Lower leg skin (tissue), 3 donors: ENCODE results near the gene GNB1L.

Experiments used
- POLR2A ChIP-seq, 2 donors: fragments of 450-650 bp; IDR thresholded peaks; one replicate each; pipeline ENCODE4 v1.6.1; 2016 to 2017; ENCODE audit warnings: antibody characterized with exemption in 2 of 2, mild to moderate bottlenecking in 1 of 2, moderate library complexity in 1 of 2
- TF ChIP-seq, protein P1 (sequence below), 3 donors: fragments of 450-650 bp; IDR thresholded peaks; one replicate each; pipeline ENCODE4 v1.5.1; 2016; ENCODE audit warnings: antibody characterized with exemption in 3 of 3, mild to moderate bottlenecking in 3 of 3, moderate library complexity in 2 of 3

DNA sequence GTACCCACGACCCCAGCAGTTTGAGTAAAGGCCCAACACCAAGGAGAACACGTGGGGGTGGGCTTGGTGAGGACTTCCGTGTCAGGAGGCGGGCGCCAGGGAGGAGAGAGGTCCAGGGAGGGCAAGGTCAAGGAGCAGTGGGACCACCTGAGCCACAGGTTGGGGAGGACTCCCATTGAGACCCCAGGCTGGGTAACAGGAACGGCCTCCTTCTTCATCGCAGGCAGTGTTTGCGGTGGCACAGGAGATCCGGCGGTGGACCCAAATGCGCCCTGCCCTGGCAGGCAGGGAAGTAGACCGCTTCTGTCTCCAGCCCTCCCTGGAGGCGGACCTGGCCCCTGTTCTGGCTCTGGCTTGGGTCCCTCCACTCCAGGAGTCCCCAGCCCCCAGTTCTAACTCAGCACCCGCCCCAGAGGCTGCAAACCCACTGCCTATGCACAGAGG is 100.0 kb downstream of the GNB1L start:
- TF ChIP-seq, protein P1, sequence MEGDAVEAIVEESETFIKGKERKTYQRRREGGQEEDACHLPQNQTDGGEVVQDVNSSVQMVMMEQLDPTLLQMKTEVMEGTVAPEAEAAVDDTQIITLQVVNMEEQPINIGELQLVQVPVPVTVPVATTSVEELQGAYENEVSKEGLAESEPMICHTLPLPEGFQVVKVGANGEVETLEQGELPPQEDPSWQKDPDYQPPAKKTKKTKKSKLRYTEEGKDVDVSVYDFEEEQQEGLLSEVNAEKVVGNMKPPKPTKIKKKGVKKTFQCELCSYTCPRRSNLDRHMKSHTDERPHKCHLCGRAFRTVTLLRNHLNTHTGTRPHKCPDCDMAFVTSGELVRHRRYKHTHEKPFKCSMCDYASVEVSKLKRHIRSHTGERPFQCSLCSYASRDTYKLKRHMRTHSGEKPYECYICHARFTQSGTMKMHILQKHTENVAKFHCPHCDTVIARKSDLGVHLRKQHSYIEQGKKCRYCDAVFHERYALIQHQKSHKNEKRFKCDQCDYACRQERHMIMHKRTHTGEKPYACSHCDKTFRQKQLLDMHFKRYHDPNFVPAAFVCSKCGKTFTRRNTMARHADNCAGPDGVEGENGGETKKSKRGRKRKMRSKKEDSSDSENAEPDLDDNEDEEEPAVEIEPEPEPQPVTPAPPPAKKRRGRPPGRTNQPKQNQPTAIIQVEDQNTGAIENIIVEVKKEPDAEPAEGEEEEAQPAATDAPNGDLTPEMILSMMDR (IDR thresholded peaks at IDR 0.05) = no peak
- no peak for TF ChIP-seq POLR2A (IDR thresholded peaks at IDR 0.05)
